Activated CD4-positive, alpha-beta T cell treated with anti-CD3 and anti-CD28 coated beads, Interleukin-2, amount 50 U/mL, for 1 hour (primary cell): ENCODE results near the gene BCO1.
"Not testable (repeated sequence)": the region's sequence is repeated elsewhere in the genome, so short reads cannot be mapped to it uniquely, and the experiment has no call there.

Experiments used
- DNase-seq: peaks from one replicate; pipeline ENCODE4 v3.0.0-alpha.2; 2020

BCO1 gene, protein sequence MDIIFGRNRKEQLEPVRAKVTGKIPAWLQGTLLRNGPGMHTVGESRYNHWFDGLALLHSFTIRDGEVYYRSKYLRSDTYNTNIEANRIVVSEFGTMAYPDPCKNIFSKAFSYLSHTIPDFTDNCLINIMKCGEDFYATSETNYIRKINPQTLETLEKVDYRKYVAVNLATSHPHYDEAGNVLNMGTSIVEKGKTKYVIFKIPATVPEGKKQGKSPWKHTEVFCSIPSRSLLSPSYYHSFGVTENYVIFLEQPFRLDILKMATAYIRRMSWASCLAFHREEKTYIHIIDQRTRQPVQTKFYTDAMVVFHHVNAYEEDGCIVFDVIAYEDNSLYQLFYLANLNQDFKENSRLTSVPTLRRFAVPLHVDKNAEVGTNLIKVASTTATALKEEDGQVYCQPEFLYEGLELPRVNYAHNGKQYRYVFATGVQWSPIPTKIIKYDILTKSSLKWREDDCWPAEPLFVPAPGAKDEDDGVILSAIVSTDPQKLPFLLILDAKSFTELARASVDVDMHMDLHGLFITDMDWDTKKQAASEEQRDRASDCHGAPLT

DNA sequence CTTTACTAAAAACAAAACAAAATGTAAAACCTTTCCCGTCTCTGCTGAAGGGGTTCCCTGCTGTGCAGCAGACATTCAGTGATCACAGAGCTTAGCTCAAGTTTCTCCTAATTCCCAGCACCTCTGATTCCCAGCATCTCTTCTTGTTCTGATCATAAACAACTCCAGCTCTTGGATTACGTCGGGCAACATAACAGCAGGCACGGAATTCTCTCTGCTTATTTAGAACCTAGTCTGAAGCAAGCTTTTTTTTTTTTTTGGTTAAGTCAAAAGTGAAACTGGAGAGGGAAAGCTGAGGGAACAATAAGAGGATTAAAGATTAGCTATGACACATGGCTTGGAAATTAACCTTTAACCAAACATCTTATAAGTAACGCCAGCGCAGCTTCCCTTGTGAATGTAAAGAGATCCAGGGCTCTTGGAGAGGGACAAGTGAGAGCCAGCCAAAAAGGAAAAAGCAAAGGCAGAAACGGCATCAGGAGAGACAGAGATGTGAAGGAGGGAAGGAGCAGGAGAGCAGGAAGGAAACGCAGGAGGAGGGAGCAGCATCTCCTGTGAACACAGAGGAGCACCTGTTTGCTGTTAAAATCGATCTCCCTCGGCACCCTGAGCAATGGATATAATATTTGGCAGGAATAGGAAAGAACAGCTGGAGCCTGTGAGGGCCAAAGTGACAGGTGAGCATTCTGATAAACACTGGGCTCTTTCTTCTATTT is at the start of gene BCO1:
BCO1 (plus strand) TSS at position 394 of the 716 bp plus-strand sequence; CDS start at position 614, 220 bp downstream.
- no peak for DNase-seq

DNA sequence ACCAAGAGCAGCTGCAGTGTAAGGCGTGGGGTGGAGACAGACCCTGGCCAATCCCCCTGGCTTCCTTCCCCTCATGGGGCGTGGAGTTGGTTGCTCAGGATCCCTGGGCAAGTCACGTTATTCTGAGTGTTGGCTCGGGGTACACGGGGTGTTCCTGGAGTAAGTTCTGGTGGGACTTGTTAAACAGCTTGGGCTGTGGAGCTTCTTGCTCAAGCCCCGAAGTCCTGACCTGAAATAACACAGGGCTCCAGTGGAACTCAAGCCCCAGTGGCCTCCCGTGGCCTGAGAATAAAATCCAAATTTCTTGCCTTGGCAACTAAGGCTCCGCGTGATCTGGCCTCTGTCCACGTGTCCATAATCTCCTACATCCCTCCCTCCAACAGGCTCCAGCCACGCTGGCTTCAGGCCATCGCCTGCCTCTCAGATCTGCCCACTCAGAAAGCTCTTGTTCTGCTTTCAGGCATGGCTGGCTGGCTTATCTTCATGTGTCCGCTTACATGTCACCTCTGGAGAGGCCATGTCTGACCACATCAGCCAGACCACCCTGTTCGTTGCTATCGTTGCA is 49.3 kb upstream of the BCO1 start:
- DNase-seq = no peak

DNA sequence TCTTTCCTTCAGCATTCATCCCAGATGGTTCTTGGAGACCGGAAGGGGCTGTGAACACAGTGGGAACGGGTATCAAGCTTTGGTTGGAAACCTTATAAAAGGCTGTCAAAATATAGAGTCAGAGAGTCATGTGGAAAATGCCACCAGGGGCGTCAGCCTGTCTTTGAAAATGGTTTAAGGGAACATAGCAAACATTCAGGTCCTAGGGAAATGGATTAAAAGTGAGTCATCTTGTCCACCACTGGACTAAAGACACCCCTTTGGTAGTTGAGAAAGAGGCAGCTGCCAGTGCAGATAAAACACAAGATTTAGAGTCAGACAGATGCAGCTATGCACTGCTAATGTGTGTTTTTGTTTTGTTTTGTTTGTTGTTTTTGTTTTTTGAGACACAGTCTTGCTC is 47.8 kb upstream of the BCO1 start:
- no peak for DNase-seq

DNA sequence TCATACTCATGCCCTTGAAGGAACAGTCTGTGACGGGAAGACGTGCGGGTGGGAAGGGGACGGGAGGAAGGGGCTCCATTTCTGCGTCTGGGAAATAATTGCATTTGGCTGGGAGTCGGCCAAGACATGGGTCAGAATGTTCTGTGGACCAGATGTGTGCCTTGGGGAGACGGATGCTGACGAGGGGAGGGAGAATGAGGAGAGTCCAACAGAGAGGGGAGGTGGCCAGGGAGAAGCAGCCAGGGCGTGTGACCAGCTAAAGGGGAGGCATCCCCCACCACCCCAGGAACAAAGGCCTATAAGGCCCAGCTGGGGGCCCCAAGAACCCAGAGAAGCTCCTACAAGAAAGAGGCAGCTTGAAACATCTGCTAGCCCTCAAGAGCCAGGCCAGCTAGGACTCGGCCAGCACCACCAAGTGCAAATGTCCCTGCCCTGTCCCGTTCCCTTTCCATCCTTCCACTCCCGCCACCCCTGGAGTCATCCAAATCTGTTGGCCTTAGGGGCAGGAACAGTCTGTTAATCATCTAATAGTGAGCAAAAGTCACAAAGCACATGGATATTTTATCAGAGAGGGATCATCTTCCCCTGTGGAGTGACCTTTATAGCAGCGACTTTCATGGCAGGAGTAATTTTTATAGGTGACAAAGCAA is 42.5 kb upstream of the BCO1 start:
- no peak for DNase-seq

DNA sequence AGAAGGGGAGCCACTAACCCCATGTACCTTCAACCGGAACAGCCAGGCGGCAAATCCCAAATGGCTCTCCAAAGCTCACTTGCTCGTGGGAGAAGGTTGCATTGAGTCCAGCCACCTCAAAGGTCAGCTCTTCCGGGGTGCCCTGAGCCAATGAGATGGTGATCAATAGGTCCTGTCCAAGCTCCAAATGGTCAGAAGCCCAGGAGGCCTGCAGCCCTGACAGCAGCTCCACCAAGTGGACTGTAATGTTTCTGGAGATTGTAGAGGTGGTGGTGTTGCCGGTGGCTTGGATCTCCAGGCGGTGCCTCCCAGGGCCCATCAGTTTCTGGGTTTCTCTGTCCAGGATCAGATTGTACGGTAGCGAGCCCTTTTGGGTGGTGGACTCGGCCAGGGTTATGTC is 39.9 kb upstream of the BCO1 start:
- DNase-seq = no peak

DNA sequence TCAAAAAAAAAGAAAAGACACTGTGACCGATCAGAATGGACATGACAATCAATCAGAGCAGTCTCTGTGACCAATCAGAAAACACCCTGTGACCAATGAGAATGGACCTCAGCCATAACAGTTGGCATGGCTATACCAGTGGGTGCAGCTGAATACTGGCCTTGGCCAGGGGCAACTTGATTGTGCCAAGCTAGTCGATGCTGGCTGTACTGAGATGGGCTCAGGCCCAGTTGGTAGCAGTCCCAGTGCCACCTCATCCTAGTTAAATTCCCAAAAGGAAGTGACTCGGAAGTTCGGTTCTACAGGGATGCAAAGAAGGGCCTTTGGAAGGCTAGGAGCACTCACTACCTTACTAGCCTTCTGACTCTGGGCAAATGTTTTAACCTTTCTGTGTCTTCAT is 37.2 kb upstream of the BCO1 start:
- DNase-seq = no peak

DNA sequence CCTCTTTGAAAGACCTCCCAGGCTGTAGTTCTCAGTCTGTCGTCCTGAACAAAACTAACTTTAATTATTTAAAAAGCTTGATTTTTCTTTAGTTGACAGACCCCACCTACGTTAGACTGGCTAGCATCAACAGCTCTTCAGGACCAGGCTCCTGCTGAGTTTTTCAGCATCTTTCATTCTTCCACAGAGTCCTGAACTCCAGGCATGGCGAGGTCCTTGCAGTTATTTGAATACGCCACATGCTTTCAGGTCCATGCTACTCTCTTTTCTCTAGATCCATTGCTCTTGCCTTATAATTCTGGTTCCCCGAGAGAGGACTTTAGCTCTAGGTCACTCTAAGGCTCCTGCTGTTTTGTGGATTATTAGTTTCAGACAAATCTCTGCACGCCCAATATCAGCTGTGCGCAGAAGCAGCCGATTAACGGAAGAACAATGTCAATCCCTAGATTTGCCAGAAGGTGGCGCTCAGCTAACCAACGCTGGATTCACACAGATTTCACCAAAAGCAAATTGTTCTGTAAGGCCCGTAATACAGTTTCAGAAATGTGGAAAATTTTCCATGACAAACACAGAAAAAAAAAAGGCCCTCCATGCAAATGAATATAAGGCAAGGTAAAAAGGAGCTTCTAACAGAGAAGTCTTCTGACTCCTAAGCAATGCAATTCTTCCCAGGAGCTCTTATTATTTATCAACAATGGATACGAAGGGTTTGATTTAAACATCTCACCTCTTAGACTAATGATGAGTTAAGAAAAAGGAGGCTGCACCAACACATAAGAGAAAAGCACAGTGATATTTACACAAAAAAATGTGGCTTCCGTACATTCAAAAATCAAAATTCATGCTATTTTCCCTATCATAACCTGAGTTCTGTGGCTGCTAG is 33.5 kb upstream of the BCO1 start:
- peak; percentile 21 for DNase-seq

DNA sequence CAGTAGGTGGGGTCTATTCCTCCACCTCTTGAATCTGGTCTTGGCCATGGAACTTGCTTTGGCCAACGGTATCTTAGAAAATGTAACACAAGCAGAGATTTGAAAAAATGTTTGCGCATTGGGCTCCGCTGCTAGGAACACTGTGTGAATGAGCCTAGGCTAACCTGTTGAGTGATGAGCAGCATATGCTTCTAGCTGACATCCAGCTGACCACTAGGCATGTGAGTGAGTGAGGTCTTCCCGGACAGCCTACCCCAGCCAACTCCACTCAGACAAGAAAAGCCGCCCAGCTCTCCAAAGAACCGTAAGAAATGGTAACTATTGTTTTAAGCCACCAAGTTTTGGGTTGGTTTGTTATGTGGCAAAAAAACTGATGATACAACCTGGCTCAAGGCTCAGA is 31.4 kb upstream of the BCO1 start:
- no peak for DNase-seq

DNA sequence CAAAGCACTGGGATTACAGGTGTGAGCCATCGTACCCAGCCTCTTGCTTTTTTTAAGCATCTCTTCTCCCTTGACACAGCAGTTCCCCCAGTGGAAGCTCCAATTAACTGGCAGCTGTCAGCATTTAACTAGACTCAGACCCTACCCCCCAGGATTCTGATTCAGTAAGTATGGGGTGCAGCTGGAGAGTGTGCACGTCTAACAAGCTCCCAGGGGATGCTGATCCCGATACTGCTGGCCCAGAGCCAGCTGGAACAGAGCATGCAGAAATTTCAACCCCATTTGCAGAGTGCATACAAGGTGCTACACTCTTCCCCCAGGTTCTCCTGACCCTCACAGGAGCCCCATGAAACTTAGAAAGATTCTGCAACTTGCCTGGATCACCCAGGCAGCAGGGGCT is 27.7 kb upstream of the BCO1 start:
- no peak for DNase-seq

DNA sequence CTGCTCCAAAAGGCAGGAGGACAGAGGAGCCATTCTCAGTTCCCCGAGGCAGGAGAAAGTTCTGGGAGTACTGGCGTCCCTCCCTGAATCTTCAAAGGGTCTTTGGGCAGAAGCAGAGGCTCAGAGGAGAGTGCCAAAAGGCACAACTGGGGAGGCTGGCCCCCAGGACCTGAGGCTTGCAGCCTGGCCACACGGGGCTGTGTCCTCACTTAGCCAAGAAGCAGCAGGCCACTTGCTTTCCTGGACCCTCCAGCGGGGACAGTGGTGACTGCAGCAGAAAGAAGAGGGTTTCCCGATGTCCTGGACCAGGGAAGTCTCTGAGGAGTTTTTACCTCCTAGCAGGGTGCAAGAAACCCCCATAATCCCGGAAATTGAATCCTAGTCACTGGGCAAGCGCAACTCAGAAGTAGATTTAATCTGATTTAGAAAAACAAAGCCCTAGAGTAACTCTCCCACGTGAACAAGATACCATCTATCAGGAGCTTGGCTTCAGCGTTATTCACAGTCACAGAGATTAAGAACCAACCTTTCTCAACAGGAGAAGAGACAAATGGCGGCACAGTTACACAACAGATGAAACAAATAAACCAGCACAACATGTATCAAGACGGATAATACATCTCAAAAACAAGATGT is 25.5 kb upstream of the BCO1 start:
- DNase-seq = no peak

DNA sequence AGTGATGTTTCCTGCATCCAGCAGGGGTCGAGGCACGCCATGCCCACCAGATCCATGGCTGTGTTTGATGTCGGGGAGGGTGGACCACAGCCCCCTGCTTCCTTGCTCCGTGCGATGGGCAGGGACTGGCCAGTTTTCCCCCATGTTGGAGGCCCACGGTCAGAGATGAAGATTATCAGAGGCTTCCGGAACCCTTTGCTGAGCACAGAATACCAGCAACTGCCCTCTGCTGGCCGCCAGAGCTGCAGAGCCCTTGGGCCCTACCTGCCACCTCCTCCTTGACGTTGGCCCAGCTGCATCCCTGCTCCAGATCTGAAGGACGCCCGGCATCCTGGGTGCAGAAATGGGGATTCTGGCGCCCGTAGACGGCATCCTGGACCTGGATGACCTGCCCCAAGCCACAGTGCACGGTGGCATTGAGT is 23.7 kb upstream of the BCO1 start:
- no peak for DNase-seq

DNA sequence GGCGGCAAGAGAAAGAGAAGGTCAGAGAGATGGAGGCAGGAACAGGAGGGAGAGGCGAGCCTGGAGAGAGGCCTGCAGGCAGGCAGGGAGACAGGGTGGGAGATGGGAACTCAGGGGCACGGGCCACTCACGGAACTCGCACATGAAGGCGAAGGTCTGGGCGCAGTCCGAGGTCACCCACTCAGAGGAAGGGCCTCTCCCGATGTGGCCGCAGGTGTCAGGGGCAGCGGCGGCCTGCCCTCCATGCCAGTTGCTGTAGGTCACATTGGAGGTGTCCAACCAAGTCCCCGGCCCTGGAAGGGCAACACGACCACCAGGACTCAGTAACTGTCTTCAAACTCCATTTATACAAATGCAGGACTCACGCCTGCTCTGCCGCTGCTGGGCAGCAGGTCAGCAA is 22.4 kb upstream of the BCO1 start:
- DNase-seq = no peak

DNA sequence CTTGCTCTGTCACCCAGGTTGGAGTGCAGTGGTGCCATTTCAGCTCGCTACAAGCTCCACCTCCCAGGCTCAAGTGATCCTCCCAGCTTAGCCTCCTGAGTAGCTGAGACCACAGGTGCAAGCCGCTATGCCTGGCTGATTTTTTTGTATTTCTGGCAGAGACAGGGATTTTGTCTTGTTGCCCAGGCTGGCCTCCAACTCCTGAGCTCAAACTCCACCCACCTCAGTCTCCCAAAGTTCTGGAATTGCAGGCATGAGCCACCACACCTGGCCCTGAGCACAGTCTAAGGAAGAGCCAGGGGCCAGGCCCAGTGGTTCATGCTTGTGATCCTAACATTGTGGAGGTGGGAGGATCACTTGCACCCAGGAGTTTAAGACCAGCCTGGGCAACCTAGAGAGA is 21.8 kb upstream of the BCO1 start:
- no peak for DNase-seq

DNA sequence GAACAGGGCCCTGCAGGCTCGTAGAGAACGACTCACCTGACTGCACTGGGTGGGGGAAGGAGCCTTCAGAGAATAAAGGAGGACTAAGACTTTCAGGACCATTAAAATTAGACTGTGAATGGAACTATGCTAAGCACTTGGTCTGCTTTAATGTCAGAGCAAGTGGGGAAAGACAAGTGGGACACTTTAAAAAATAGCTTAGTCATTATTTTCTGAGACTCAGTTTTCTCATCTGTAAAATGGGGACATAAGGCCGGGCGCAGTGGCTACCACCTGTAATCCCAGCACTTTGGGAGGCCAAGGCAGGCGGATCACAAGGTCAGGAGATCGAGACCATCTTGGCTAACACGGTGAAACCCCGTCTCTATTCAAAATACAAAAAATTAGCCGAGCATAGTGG is 19.3 kb upstream of the BCO1 start:
- DNase-seq = no peak

DNA sequence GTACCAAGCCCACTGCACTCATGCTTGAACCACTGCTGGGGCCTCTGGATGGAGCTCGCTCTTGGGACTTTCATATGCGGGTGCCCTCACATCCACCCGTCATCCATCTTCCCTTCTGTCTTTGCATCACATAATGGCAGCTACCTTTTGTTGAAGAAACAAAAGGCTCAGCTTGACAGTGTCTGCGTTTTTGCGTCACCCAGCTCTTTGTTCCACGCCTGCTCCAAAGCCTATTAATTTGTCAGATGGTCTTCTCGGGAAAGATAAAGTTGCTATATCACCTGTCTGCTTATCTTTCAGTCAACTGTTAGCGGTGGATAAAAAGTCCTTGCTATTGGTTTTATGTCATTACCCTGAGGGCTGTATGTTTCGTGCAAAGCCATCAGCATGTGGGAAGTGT is 18.1 kb upstream of the BCO1 start:
- no peak for DNase-seq

DNA sequence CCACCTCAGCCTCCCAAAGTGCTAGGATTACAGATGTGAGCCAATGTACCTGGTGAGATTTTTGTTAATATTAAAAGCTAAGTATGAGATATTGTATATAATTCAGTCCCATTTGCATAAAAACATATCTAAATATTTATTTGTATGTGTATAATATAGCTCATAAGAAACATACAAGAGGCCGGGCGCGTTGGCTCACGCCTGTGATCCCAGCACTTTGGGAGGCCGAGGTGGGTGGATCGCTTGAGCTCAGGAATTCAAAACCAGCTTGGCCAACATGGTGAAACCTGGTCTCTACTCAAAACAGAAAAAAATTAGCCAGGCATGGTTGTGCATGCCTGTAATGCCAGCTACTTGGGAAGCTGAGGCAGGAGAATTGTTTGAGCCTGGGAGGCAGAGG is 16.8 kb upstream of the BCO1 start:
- DNase-seq = no peak

DNA sequence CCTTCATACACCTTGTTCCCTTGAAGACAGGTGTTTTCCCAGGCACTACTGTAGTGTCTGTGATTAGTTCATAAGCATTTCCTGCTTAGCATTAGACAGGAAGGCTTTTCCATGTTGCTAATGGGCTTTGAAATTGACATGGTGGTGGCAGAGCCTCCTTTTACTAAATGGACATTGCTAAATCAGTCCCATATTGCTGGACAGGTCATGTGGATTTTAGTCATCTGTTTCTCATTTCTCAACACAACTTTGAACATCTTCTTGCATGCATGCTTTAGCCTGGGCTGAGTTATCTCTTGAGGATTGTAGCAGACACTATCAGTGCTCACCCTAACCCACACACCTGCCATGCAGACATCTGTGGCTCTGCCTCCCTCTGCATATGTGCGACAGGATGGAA is 13.7 kb upstream of the BCO1 start:
- no peak for DNase-seq

DNA sequence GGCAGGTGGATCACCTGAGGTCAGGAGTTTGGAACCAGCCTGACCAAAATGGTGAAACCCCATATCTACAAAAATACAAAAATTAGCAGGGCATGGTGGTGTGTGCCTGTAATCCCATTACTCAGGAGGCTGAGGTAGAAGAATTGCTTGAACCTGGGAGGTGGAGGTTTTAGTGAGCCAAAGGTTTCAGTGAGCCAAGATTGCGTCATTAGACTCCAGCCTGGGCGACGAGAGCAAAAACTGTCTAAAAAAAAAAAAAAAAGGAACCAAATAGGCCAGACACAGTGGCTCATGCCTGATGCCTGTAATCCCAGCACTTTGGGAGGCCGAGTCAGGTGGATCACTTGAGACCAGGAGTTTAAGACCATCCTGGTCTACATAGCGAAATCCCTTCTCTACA is 12.8 kb upstream of the BCO1 start:
- not testable (repeated sequence) for DNase-seq

DNA sequence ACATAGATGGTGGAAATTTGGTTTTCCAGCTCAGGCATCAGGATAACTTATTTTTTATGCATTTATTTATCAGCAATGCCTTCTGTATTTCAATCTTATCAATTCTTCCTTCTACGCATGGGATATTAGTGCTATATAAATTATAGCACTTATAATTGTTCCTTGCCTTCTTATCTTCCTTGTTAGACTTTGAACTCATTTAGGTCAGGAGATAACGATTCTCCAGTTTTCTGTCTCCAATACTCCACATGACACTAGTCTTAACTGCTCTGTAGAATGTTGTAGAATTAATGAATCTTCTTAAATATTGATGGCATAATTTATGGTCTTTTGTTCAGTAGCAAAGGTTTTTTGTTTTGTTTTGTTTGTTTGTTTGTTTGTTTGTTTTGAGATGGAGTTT is 10.7 kb upstream of the BCO1 start:
- no peak for DNase-seq

DNA sequence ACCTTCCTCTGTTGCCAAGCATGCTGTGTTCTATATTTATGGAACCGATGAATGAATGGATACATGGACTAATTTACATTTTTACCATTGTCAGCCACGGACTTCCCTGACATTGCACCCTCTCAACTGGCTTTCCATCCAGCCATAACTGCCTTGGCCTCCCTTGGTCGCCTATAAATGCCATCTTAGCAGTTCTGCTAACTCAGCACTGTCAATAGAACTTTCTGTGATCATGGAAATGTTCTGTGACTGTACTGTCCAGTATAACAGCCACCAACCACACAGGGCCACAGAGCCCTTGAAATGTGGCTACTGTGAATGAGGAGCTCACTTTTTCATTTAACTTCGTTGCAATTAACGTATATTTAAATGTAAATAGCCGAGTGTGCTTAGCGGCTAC is 8.7 kb upstream of the BCO1 start:
- DNase-seq = no peak

DNA sequence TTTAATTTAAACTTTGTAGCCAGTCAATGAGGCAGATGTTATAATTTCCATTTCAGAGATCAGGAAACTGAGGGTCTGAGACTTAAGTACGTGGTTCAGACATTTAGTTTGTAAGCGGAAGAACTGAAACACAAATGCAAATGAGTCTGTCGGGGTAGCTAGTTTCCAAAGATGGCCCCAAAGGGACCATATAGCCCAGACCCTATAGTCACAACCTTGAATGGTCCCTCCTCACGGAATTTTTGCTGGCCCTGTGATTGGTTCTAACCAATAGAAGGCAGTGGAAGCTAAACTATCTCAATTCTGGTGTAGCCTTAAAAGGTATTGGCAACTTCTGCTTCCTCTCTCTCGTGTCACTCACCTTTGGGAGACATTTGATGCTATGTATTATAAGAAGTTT is 7.5 kb upstream of the BCO1 start:
- no peak for DNase-seq
